LNCAP (cell line): Measurements from ENCODE around the gene MYO9B.

Experiments
- TF ChIP-seq, protein P1 (sequence below): fragments of 450-650 bp; IDR thresholded peaks from 2 replicates; pipeline ENCODE4 v1.5.1; 2017; ENCODE audit warnings: mild to moderate bottlenecking

The MYO9B gene

DNA sequence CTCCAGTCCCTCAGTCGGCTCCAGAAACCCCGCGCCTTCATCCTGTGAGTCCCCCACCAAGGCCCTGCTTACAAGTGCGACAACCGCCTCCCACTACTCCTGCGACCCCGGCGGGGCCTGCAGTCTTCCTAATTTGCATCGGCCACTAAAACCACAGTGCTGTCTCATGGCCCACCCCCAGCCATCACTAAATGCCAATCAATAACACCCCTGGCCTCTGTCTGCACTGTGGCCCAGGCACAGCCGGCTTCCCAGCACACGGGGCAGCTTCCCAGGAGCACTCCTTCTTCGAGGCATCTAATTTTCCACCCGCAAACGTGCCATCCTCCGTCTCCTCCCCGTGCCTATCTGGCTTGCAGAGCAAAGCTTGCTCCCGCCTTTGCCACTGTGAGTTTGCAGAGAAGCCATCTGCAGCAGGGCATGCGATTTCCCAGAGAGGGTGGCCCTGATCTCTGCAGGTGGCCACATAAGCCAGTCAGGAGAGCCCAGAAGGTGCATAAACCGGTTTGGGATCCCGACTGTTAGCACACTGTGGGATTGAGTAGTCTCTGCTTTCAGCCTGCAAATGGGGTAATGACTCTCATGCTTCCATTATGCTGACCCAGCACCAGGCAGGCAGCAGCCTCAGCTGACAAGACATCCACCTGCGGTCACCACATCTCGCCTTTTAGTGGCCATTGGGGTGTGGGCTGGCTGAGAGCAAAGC lies 105.6 kb downstream of the MYO9B start:
- TF ChIP-seq, protein P1, sequence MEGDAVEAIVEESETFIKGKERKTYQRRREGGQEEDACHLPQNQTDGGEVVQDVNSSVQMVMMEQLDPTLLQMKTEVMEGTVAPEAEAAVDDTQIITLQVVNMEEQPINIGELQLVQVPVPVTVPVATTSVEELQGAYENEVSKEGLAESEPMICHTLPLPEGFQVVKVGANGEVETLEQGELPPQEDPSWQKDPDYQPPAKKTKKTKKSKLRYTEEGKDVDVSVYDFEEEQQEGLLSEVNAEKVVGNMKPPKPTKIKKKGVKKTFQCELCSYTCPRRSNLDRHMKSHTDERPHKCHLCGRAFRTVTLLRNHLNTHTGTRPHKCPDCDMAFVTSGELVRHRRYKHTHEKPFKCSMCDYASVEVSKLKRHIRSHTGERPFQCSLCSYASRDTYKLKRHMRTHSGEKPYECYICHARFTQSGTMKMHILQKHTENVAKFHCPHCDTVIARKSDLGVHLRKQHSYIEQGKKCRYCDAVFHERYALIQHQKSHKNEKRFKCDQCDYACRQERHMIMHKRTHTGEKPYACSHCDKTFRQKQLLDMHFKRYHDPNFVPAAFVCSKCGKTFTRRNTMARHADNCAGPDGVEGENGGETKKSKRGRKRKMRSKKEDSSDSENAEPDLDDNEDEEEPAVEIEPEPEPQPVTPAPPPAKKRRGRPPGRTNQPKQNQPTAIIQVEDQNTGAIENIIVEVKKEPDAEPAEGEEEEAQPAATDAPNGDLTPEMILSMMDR, result no peak

DNA sequence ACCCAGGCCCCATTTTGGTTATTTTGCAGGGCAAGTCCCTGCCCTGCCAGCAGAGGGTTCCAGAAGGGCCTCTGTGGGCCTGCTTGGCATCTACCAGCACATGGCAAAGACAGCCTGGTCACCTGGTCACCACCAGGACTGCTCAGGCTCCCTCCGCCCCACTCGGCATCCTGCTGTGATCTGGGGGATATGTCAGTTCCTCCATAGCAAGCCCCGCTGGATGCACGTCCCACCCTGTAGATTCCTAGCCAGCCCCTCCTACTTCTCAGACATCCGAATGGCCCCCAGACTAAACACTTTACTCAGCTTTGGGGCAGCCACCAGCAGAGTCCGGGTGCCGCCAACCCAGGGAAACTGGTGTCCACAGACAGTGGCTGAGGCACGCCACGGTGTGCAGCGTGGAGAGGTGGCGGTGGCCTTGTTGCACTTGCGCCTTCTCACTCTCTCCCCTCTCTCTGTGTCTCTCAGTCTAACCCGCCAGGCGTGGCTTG lies 107.7 kb downstream of the MYO9B start:
- TF ChIP-seq, protein P1, result no peak

DNA sequence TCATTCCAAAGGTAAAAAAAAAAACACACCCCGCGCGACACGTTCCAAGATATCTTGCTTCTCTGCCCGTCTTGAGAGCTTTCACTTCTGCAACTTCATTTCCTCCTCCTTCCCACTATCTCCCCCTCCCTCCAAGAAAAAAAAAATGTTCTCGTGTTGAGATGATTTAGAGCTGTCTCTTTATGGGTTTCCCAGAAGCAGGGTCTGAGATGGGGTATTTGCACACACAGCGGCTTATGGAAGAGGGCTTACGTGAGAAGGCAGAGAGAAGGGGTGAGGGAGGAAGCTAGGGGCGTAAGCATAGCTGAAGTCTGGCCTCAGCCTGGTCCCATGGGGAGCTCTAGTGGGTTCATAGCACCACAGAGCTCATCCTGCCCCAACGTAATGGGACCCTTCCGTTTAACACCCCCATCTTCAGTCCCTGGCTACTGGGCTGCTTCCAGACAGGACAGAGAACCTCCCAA lies 108.3 kb downstream of the MYO9B start:
- TF ChIP-seq, protein P1, result no peak

DNA sequence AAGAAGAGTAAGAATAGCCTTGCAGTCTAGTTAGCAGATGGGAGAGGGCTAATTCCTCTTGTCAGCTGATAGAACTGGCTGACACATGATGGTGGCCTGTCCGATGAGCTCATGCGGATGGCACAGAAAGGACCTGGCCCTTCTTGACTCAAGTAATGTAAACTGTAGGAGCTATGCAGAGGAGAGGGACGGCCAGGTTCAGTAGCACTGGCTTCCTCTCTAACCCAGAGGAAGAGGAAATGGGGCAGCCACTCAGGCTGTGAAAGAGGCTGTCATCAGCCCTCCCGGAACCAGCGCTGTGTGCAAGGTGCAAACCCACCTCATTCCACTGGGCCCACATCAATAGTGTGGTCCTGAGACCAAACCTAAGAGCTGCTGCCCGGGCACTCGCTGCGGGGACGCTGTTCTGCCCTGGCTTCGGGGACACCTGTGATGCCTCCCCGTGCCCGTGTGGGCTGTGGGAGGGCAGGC lies 108.8 kb downstream of the MYO9B start:
- TF ChIP-seq, protein P1, result no peak

DNA sequence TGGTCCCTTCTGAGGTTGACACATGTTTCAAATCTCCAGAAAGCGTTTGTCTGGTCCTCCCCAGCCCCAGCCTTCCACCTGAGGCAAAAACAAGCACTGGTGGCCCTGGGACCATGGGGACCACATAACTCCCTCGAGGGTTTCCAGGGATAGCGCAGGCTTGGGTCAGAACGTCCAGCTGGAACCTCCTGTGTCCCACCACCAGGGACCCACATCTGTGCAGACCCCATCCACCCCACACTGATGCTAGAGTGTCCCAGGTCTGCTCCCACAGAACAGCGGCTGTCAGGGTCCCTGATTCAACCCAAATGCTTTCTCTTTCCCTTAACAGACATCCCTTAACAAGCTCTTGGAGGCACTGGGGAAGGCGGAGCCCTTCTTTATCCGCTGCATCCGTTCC lies 110.0 kb downstream of the MYO9B start:
- TF ChIP-seq, protein P1, result no peak

DNA sequence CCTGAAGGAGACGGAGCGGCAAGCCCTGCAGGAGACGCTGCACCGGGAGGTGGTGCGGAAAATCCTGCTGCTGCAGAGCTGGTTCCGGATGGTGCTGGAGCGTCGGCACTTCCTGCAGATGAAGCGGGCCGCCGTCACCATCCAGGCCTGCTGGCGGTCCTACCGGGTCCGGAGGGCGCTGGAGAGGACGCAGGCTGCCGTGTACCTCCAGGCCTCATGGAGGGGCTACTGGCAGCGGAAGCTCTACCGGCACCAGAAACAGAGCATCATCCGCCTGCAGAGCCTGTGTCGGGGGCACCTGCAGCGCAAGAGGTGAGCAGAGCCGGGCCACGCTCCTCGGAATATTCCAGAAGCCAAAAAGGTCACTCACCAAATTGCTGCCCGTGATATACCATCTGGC lies 117.2 kb downstream of the MYO9B start:
- TF ChIP-seq, protein P1, result no peak

DNA sequence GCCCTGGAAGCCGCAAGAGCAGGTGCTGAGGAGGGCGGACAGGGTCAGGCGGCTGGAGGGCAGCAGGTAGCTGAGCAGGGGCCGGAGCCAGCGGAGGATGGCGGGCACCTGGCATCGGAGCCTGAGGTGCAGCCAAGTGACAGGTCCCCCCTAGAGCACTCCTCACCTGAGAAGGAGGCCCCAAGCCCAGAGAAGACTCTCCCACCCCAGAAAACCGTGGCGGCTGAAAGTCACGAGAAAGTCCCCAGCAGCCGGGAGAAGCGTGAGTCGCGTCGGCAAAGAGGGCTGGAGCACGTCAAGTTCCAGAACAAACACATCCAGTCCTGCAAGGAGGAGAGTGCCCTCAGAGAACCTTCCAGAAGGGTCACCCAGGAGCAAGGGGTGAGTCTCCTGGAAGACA lies 119.0 kb downstream of the MYO9B start:
- TF ChIP-seq, protein P1, result no peak
